ENCODE data around the gene TXNL4B. TPM values are rescaled to one million over a fixed set of nuclear protein-coding genes. Genes with fewer than 3 reads are reported as not detected.
A peak's percentile ranks its signal among the peaks of the same experiment; 100 is the strongest.
"Not testable (repeated sequence)": the region's sequence is repeated elsewhere in the genome, so short reads cannot be mapped to it uniquely, and the experiment has no call there.

The TXNL4B gene
- total RNA-seq, 1 donor from 2014 or later: 10.6 TPM

- DNase-seq: peak; percentile 10
Measured at GRCh38 chr16:72072514-72073342, 20.7 kb downstream of the TXNL4B start.

- peak; percentile 19 for DNase-seq
Measured at GRCh38 chr16:72068930-72069329, 24.5 kb downstream of the TXNL4B start.

GRCh38 chr16:72066747-72067146, 26.7 kb downstream of the TXNL4B start:
- DNase-seq: peak; percentile 65

GRCh38 chr16:72064361-72064894, 29.0 kb downstream of the TXNL4B start:
- no peak for DNase-seq

DNA sequence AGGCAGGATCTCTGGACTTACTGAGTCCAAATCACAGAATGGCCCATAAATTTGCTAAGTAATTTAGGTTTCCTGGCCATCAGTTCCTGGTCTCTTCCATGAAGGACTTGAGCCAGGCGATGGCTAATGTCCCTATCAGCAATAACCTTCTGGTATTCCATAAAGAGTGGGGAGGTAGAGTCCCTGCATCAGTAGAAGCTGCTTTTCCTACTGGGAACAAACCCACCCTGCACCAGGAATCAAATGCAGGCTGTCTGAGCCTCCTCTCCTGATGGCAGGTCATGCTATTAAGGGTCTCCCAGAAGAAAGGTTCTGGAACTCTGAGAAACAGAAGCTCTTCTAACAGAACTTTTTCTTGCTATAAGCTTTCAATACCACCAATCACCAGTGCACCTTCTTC, 31.9 kb downstream of the TXNL4B start:
- DNase-seq: no peak

DNA sequence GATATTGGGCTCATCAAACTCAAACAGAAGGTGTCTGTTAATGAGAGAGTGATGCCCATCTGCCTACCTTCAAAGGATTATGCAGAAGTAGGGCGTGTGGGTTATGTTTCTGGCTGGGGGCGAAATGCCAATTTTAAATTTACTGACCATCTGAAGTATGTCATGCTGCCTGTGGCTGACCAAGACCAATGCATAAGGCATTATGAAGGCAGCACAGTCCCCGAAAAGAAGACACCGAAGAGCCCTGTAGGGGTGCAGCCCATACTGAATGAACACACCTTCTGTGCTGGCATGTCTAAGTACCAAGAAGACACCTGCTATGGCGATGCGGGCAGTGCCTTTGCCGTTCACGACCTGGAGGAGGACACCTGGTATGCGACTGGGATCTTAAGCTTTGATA, 33.0 kb downstream of the TXNL4B start:
- DNase-seq: no peak

- DNase-seq: not testable (repeated sequence)
Measured at GRCh38 chr16:72059060-72059459, 34.4 kb downstream of the TXNL4B start.

DNA sequence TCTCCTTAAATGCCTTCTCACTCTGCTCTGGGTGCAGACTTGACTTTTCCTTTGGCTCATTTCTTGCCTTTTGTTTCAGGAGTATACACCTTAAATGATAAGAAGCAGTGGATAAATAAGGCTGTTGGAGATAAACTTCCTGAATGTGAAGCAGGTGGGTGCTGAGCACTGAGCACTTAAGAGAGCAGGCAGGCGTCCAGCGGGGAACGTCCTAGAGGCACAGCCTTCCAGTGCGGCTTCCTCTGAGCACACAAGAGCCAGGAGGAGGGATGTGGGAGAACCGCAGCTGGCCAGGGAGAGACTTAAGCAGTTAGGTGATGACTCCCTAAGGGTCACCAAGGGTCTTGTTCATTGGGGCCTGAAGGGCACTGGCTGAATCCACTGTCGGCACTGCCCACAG, 36.1 kb downstream of the TXNL4B start:
- not testable (repeated sequence) for DNase-seq

DNA sequence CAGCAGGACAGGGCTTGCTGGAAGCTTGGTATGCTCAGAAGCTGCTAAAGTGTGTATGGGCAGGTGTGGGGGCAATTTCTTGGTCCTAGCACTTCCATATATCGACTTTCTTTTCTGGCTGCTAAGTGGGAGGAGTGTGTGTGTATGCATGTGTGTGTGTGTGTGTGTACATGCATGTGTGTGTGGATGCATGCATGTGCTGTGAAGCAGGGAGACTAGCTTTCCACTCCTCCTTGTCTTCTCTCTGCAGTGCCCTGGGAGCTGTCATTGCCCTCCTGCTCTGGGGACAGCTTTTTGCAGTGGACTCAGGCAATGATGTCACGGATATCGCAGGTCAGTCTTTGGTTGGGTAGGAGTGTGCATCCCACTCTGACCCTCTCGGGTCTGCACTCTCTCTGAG, 37.5 kb downstream of the TXNL4B start:
- no peak for DNase-seq

GRCh38 chr16:72054254-72054847, 39.1 kb downstream of the TXNL4B start, which contains the start of gene HP:
Gene HP (plus strand): TSS chr16:72054505. CDS start chr16:72054653, 148 bp downstream.
- not testable (repeated sequence) for DNase-seq

GRCh38 chr16:72051818-72052217, 41.6 kb downstream of the TXNL4B start:
- no peak for DNase-seq

DNA sequence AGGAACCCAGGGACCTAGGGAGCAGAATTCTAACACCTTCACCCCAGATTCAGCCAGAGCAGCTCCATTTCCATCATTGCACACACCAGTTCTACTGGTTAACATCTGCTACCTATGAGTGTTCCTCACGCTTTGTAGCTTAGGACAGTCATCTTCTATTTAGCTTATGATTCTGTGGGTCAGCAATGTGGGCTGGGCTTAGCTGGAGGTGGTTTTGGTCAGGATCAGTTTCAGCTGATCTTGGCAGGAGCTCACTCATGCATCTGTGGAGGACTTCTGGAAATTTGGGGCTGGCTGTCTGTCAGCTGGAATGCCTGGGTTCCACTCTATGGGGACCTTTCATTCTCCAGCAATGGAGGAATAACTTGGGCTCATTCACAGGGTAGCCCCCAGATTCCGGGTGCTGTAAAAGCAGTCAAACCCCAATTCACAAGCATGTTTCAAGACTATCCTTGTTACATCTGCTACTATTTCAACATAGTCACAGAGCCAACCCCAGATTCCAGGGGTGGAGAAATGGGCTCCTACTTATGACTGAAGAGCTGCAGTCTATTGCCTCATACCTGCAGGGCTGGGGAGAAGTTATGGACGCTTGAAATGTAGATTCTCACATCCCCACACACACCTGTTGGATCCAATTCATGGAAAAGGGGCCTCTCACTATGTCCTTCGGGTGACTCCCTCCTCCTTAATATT, 42.5 kb downstream of the TXNL4B start:
- DNase-seq: no peak

GRCh38 chr16:72049110-72049509, 44.3 kb downstream of the TXNL4B start:
- no peak for DNase-seq

DNA sequence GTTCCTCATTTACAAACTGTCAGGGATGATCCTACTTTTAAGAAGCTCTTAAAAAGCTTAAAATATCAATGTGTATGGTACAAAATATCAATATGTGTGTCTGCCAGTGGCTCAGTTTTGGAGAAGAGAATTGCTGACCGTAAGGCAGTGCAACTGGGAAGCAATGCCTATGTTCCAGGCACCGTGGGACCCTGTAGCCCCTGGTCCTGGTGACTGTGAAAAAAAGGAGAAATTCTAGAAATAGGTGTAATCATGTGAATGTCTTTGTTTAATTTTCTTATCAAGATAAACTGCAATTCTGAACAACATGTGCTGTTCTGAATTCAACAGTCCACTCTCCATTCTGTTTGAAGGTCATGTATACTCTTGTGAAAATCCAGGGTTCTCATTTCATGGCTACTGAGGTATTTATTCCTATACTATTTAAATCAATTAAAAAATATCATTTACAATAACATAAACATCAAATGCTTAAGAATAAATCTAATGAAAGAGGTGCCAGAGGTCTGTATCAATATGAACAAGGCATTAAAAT, 48.5 kb downstream of the TXNL4B start:
- no peak for DNase-seq

DNA sequence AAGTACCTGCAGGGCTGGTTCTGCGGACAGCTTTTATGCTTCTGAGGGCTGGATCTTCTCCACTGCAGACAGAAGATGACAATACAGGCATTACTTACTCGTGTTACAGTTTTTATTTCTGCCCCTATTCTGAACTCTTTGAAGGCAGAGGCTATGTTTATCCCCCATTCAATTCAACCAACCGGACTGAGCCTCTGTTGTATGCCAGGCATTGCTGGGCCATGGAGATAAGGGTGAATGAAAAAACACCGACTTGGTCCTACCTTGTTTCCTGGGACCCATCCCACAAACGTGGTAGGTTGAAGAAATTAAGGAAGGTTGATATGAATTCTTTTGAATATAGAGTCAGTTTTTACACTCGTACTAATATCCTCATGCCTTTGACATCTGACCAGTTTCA, 49.1 kb downstream of the TXNL4B start:
- no peak for DNase-seq

GRCh38 chr16:72043539-72043938, 49.9 kb downstream of the TXNL4B start:
- no peak for DNase-seq

- no peak for DNase-seq
Measured at GRCh38 chr16:72043058-72043457, 50.4 kb downstream of the TXNL4B start.

GRCh38 chr16:72042157-72042660, 51.2 kb downstream of the TXNL4B start:
- peak; percentile 50 for DNase-seq

DNA sequence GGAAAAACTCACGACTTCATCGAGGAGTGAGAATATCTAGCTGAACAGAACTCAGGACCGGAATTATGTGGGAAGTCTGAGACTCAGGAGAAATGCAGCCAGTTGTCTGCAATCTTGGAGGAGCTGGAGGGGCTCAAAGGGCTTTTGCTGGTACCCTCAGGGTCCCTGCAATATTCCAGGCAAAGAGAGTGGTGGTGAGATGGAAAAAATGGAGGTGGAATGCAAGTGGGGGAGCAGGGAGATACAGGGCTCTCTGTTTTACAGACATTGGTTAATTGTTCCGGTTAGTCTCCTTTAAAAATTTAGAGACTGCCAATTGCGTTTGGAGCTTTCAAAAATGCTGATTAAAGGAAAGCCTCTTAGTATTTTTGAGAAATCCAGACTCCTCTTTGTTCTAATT, 57.3 kb downstream of the TXNL4B start:
- no peak for DNase-seq

All from dermis blood vessel endothelial cell (primary cell).